T-cell (primary cell): ENCODE measurements around the gene ACP5. TPM values are rescaled to one million over a fixed set of nuclear protein-coding genes. Genes with fewer than 3 reads are reported as not detected.

ENCODE experiments used
- ATAC-seq, 4 experiments: fragments of 200-7000 bp in 3 of 4; fragments of 150-1000 bp in 1 of 4; cut with Tn5 transposase; replicated peaks in 1 of 4; 1 replicate in 3 of 4; 2 replicates in 1 of 4; pipeline ENCODE4 v1.10.0; 2021; ENCODE audit warnings: moderate library complexity in 3 of 4, mild to moderate bottlenecking in 2 of 4, moderate number of reproducible peaks in 1 of 4
- CTCF ChIA-PET, 2 donors: fragments of 300-600 bp; sonication (Branson Sonifier 250); formaldehyde crosslinking; loops; one replicate each; lab custom pipeline; 2022; ENCODE audit warnings: antibody characterized with exemption in 2 of 2; lab: Charles Lee
- POLR2A ChIA-PET, 2 donors: fragments of 300-600 bp; sonication (Branson Sonifier 250); formaldehyde crosslinking; loops; one replicate each; lab custom pipeline; 2022; ENCODE audit warnings: antibody characterized with exemption in 2 of 2; lab: Charles Lee
- DNase-seq, 35 experiments: peaks; one replicate each; pipeline versions ENCODE4 v3.0.0 to v3.0.0-alpha.2; 2013 to 2023
- H3K27ac ChIP-seq: one replicate; pipeline ENCODE4 v1.5.1; 2013; ENCODE audit warnings: low read length
- H3K27me3 ChIP-seq, 2 experiments: replicated peaks in 1 of 2; 1 replicate in 1 of 2; 2 replicates in 1 of 2; pipeline versions ENCODE4 v1.6.1 to v1.7.0; 2013; ENCODE audit warnings: low read length in 1 of 2, mixed read lengths in 1 of 2; ENCODE audit not compliant: control insufficient read depth in 2 of 2, insufficient read depth in 2 of 2; ENCODE audit errors: extremely low read depth in 1 of 2
- H3K36me3 ChIP-seq, 2 donors: 1 replicate in 1 of 2; 2 replicates in 1 of 2; pipeline versions ENCODE4 v1.6.1 to v1.7.0; 2013; ENCODE audit warnings: low read length in 1 of 2; ENCODE audit not compliant: control insufficient read depth in 2 of 2, insufficient read depth in 1 of 2; ENCODE audit errors: extremely low read depth in 1 of 2
- H3K4me1 ChIP-seq, 2 experiments: 1 replicate in 1 of 2; 2 replicates in 1 of 2; pipeline versions ENCODE4 v1.6.1 to v1.7.0; 2013; ENCODE audit warnings: low read length in 2 of 2, mixed read lengths in 1 of 2; ENCODE audit not compliant: insufficient read depth in 2 of 2, control insufficient read depth in 1 of 2; ENCODE audit errors: extremely low read depth in 1 of 2
- H3K4me3 ChIP-seq, 2 donors: 1 replicate in 1 of 2; 2 replicates in 1 of 2; pipeline versions ENCODE4 v1.5.1 to v1.7.0; 2013; ENCODE audit warnings: mild to moderate bottlenecking in 2 of 2, low read length in 1 of 2, moderate library complexity in 1 of 2; ENCODE audit not compliant: control insufficient read depth in 1 of 2; ENCODE audit errors: extremely low read depth in 1 of 2
- H3K9me3 ChIP-seq: 2 replicates; pipeline ENCODE4 v1.7.0; 2013
- H3K27ac Mint-ChIP-seq, 2 donors: one replicate each; pipeline ENCODE4 v1.8.0; 2020 to 2021; ENCODE audit warnings: mild to moderate bottlenecking in 2 of 2, mixed read lengths in 2 of 2
- H3K27me3 Mint-ChIP-seq, 2 donors: one replicate each; pipeline ENCODE4 v1.8.0; 2021 to 2022; ENCODE audit warnings: mixed read lengths in 2 of 2
- H3K36me3 Mint-ChIP-seq: one replicate; pipeline ENCODE4 v1.8.0; 2021; ENCODE audit warnings: mixed read lengths
- H3K4me1 Mint-ChIP-seq, 3 donors: one replicate each; pipeline ENCODE4 v1.8.0; 2020 to 2022; ENCODE audit warnings: mixed read lengths in 3 of 3, mild to moderate bottlenecking in 1 of 3
- H3K4me3 Mint-ChIP-seq, 3 donors: one replicate each; pipeline ENCODE4 v1.8.0; 2020 to 2022; ENCODE audit warnings: mild to moderate bottlenecking in 3 of 3, mixed read lengths in 3 of 3, moderate library complexity in 3 of 3
- H3K9me3 Mint-ChIP-seq, 3 donors: one replicate each; pipeline ENCODE4 v1.8.0; 2020 to 2022; ENCODE audit warnings: mixed read lengths in 3 of 3
- WGBS: methylation state at CpG from one replicate; pipeline ENCODE4 v1.1.5; 2013; ENCODE audit warnings: missing lambda C conversion rate; ENCODE audit not compliant: insufficient coverage; 5-methylcytosine and 5-hydroxymethylcytosine counted together
- total RNA-seq, 35 experiments: library from RNA in 6 of 35; stranded (reverse) in 6 of 35; fragments of 120-200 nt in 1 of 35; gene quantifications; one replicate each; pipeline versions ENCODE4 v1.2.1 to v1.2.4 and lab custom pipeline; 2013 to 2026

ACP5 gene
- total RNA-seq, 5 donors from 2014 or later (not counting 1 experiment from before 2014, with no cell fraction given): 16.2 to 29.8 (median 18.6) TPM

DNA sequence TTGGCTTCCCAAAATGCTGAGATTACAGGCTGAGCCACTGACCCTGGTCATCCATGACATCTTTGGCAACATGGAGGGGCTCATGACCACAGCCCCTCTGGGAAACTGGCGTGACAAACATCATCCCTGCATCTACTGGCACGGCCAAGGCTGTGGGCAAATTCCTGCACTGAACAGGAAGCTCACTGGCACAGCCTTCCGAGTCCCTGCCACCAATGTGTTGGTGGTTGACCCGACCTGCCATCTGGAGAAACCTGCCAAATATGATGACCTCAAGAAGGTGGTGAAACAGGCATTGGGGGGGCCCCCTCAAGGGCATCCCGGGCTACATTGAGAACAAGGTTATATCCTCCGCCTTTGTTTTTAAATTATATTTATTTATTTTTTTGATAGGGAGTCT, 8.9 kb upstream of the ACP5 start:
- H3K9me3 Mint-ChIP-seq: no peaks in the 10 kb centered on the region
- POLR2A ChIA-PET: no interaction called here
- no peaks in the 10 kb centered on the region for H3K27me3 Mint-ChIP-seq

DNA sequence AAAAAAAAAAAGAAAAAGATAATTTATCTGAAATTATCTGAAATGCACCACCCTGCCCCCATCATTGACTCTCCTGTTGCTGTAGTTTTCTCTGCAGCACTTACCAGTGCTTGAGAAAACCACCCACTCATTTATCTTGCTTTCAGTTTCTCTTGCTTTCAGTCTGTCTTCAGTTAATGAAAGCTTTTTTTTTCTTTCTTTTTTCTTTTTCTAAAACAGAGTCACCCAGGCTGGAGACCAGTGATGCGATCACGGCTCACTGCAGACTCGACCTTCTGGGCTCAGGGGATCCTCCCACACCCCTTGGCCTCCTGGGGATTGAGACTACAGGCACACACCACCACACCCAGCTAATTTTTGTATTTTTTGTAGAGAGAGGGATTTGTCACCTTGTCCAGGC, 4.3 kb upstream of the ACP5 start:
- Histone ChIP-seq H3K27ac (peak overlapping the region; percentile 70), H3K4me1 (peaks cover 25 to 47% of the 10 kb centered on the region in 2 experiments), H3K27me3 (peaks cover 0 to 2% of the 10 kb centered on the region in 2 experiments), H3K9me3 (no peaks in the 10 kb centered on the region), H3K4me3 (peak overlapping the region; percentile 5 to 12), H3K36me3 (peaks cover 0 to 5% of the 10 kb centered on the region in 2 donors)
- peak overlapping the region; percentile 51 to 72 (median 65) for H3K4me3 Mint-ChIP-seq
- ChIA-PET CTCF (interaction anchor here (0.6 to 1.4 kb wide), 4 partner anchors 9 to 226 kb away, joined by 3 to 6 read pairs (median 4); no protein-coding TSS in a partner anchor), POLR2A (interaction anchor here in 1 of 2 donors (0.6 kb wide), 2 partner anchors 10 to 480 kb away, joined by 3 to 9 read pairs; no protein-coding TSS in a partner anchor)
- peak overlapping the region; percentile 86 to 94 for H3K27ac Mint-ChIP-seq
- peaks cover under 1% of the 10 kb centered on the region for H3K36me3 Mint-ChIP-seq
- peak; percentile 44 to 80 (median 56) for ATAC-seq
- H3K9me3 Mint-ChIP-seq: no peaks in the 10 kb centered on the region
- DNase-seq: peak in 4 of 35 experiments; percentile 19 to 58 (median 28)
- peaks cover 22 to 35% (median 25%) of the 10 kb centered on the region in 3 donors for H3K4me1 Mint-ChIP-seq
- no peaks in the 10 kb centered on the region for H3K27me3 Mint-ChIP-seq
- WGBS: 0% methylated on average over 2 of the region's 3 CpGs

More for the DNA sequence above, 8.9 kb upstream of the ACP5 start:
- CTCF ChIA-PET: interaction anchor here (1.4 to 1.8 kb wide), 2 partner anchors 26 kb away, joined by 4 to 5 read pairs; no protein-coding TSS in a partner anchor
- Histone ChIP-seq H3K27ac (no peak overlapping the region), H3K36me3 (no peaks in the 10 kb centered on the region), H3K9me3 (no peaks in the 10 kb centered on the region), H3K27me3 (peaks cover 0 to 2% of the 10 kb centered on the region in 2 experiments), H3K4me1 (peaks cover 4 to 13% of the 10 kb centered on the region in 2 experiments), H3K4me3 (no peak overlapping the region)
- no peak overlapping the region for H3K27ac Mint-ChIP-seq
- H3K36me3 Mint-ChIP-seq: no peaks in the 10 kb centered on the region
- 42% methylated on average over 2 of the region's 6 CpGs for WGBS
- no peak for ATAC-seq
- H3K4me1 Mint-ChIP-seq: peaks cover 9 to 21% (median 19%) of the 10 kb centered on the region in 3 donors
- no peak overlapping the region for H3K4me3 Mint-ChIP-seq
- no peak for DNase-seq

DNA sequence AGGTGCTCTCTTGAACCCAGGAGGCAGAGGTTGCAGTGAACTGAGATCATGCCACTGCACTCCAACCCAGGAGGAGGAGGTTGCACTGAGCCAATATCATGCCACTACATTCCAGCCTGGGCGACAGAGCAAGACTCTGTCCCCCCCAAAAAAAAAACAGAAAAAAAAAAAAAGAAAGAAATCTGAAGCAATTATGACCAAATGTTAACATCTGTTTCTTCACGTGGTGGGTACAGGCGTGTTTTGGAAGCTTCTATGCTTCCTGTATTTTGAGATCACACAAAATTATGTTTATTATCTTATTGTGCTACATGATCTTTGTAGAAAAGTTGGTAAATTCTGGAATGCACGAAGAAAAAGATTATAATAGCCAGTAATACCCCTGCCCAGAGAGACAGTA, 2.7 kb upstream of the ACP5 start:
- peaks cover 22 to 35% (median 25%) of the 10 kb centered on the region in 3 donors for H3K4me1 Mint-ChIP-seq
- Histone ChIP-seq H3K9me3 (no peaks in the 10 kb centered on the region), H3K4me3 (no peak overlapping the region), H3K27ac (no peak overlapping the region), H3K27me3 (no peaks in the 10 kb centered on the region), H3K36me3 (peaks cover 3 to 13% of the 10 kb centered on the region in 2 donors), H3K4me1 (peaks cover 25 to 47% of the 10 kb centered on the region in 2 experiments)
- DNase-seq (no peak), ATAC-seq (no peak)
- H3K27me3 Mint-ChIP-seq: no peaks in the 10 kb centered on the region
- H3K4me3 Mint-ChIP-seq: peak overlapping the region in 2 of 3 donors; percentile 60 to 80
- POLR2A ChIA-PET: interaction anchor here in 1 of 2 donors (0.6 kb wide), 1 partner anchor 468 kb away, joined by 3 read pairs; no protein-coding TSS in a partner anchor
- H3K9me3 Mint-ChIP-seq: no peaks in the 10 kb centered on the region
- peak overlapping the region; percentile 23 to 39 for H3K27ac Mint-ChIP-seq
- CTCF ChIA-PET: no interaction called here
- peaks cover 6% of the 10 kb centered on the region for H3K36me3 Mint-ChIP-seq
- WGBS: no CpG with 5 or more reads among the region's 4 CpGs

DNA sequence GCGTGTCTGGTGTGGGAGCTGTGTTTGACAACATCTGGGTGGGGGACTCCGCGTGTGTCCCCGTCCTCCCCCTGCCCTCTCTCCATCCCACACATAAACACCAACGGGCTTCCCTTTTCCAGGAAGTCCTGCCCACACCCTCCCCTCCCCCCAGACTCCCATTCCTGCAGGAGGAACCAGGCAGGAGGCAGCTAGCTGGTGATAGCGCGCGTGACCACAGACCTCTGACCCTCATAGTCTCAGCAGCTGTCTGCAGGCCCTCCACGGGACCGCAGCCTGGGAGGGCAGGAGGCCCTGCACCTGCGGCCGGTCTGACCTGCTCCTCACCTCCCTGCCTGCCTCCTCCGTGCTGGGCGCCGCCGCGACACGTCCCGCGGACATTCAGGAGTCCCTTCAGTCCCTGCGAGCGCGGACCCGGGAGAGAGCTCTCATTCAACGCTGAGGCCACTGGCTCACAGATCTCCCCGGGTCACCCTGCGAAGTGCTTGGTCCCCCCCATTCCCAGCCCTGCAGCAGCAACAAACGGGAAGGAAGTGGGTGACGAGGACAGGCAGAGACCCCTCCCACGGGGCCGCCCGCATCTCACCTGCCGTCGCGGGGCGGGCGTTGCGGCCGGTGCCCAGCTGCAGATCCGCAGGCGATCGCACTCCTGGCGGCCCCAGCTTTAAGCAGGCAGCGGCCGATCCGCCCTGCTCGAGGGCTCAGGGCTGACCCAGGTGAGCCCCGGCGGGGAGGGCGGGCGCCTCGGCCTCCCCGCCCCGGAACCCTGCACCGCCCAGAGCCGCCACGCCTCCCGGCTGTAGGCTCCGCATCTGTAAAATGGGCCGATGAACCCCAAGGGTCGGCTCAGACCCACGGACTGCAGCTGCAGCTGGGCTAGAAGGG, 1.1 kb upstream of the ACP5 start:
- Histone ChIP-seq H3K36me3 (peaks cover 9 to 16% of the 10 kb centered on the region in 2 donors), H3K4me1 (peaks cover 25 to 47% of the 10 kb centered on the region in 2 experiments), H3K9me3 (no peaks in the 10 kb centered on the region), H3K27me3 (no peaks in the 10 kb centered on the region), H3K27ac (peak overlapping the region; percentile 38), H3K4me3 (peak overlapping the region; percentile 69 to 80)
- POLR2A ChIA-PET: interaction anchor here in 1 of 2 donors (0.6 kb wide), 1 partner anchor 237 kb away, joined by 6 read pairs; no protein-coding TSS in a partner anchor
- peak in 21 of 35 experiments; percentile 6 to 50 (median 23) for DNase-seq
- 4% methylated on average over 58 of the region's 62 CpGs for WGBS
- Mint-ChIP-seq H3K36me3 (peaks cover 6% of the 10 kb centered on the region), H3K27me3 (no peaks in the 10 kb centered on the region), H3K9me3 (no peaks in the 10 kb centered on the region), H3K27ac (peak overlapping the region; percentile 68 to 87), H3K4me1 (peaks cover 22 to 31% (median 25%) of the 10 kb centered on the region in 3 donors), H3K4me3 (peak overlapping the region; percentile 68 to 80 (median 75))
- peak; percentile 58 to 74 (median 72) for ATAC-seq
- CTCF ChIA-PET: interaction anchor here (0.6 to 0.8 kb wide), 3 partner anchors 16 to 121 kb away, joined by 3 to 4 read pairs (median 4); no protein-coding TSS in a partner anchor

DNA sequence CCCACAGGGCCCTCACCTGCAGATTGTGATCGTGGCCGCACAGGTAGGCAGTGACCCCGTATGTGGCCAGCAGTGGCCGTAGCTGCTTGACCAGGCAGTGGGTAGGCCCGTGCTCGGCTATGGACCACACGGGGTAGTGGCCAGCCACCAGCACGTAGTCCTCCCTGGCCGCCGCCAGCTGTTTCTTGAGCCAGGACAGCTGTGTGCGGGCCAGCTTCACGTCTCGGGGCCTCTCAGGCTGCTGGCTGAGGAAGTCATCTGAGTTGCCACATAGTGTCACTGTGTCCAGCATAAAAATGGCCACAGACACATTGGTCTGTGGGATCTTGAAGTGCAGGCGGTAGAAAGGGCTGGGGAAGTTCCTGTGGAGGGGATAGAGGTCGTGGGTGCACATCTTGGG, 1.2 kb downstream of the ACP5 start:
- WGBS: 95% methylated on average over 15 of the region's 15 CpGs
- Histone ChIP-seq H3K9me3 (no peaks in the 10 kb centered on the region), H3K36me3 (peaks cover 9 to 16% of the 10 kb centered on the region in 2 donors), H3K27ac (no peak overlapping the region), H3K4me3 (no peak overlapping the region), H3K27me3 (no peaks in the 10 kb centered on the region), H3K4me1 (peaks cover 20 to 36% of the 10 kb centered on the region in 2 experiments)
- Mint-ChIP-seq H3K4me3 (peak overlapping the region in 2 of 3 donors; percentile 7 to 14), H3K36me3 (peaks cover 6% of the 10 kb centered on the region), H3K27me3 (no peaks in the 10 kb centered on the region), H3K27ac (peak overlapping the region in 1 of 2 donors; percentile 44), H3K4me1 (peaks cover 12 to 20% (median 17%) of the 10 kb centered on the region in 3 donors), H3K9me3 (no peaks in the 10 kb centered on the region)
- ATAC-seq (no peak), DNase-seq (no peak)
- ChIA-PET POLR2A (interaction anchor here (0.6 to 0.7 kb wide), 3 partner anchors 12 to 18 kb away, joined by 3 to 4 read pairs (median 4); no protein-coding TSS in a partner anchor), CTCF (interaction anchor here (0.6 to 0.7 kb wide), 2 partner anchors 14 to 951 kb away, joined by 3 to 4 read pairs; no protein-coding TSS in a partner anchor)

DNA sequence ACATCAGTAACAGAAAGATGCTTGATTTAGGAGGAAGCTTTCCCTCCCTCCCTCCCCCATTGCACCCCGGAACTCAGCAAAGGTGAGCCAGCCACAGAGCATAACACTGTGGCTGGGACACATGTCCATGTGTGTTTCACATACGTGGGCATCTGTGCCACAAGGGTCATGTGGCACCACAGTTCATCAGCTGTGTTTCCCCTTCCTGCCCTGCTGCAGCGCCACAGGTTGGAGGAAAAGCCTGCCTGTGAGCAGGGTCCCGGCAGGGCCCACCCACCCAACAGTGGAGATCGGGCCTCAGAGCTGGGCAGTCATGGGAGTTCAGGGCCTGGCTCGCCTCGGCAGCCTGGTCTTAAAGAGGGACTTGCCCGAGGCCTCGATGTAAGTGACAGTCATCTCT, 2.8 kb downstream of the ACP5 start:
- no peaks in the 10 kb centered on the region for H3K9me3 Mint-ChIP-seq
- H3K27me3 Mint-ChIP-seq: no peaks in the 10 kb centered on the region
- peaks cover 6% of the 10 kb centered on the region for H3K36me3 Mint-ChIP-seq
- CTCF ChIA-PET: no interaction called here
- WGBS: 68% methylated on average over 8 of the region's 9 CpGs
- no peak overlapping the region for H3K4me3 Mint-ChIP-seq
- Histone ChIP-seq H3K36me3 (peaks cover 9 to 16% of the 10 kb centered on the region in 2 donors), H3K9me3 (no peaks in the 10 kb centered on the region), H3K27ac (no peak overlapping the region), H3K4me1 (peaks cover 5 to 23% of the 10 kb centered on the region in 2 experiments), H3K4me3 (no peak overlapping the region), H3K27me3 (no peaks in the 10 kb centered on the region)
- no peak overlapping the region for H3K27ac Mint-ChIP-seq
- ATAC-seq: no peak
- DNase-seq: no peak
- H3K4me1 Mint-ChIP-seq: peaks cover 5 to 12% (median 8%) of the 10 kb centered on the region in 3 donors
- POLR2A ChIA-PET: no interaction called here
